GM12878 (cell line): Measurements from ENCODE around the gene SLC10A1. TPM values are rescaled to one million over a fixed set of nuclear protein-coding genes. Genes with fewer than 3 reads are reported as not detected.

Source experiments
- ATAC-seq: fragments of 200-7000 bp; cut with Tn5 transposase; 3 replicates; pipeline ENCODE4 v1.9.1; 2020; ENCODE audit warnings: mild to moderate bottlenecking, moderate library complexity
- BruUV-seq: library from RNA; stranded (reverse); fragments of 400-500 nt; replicated peaks from 2 replicates; lab custom pipeline; 2021; lab: Mats Ljungman, UMichigan
- CTCF ChIA-PET: fragments of 300-600 bp; sonication (Branson Sonifier 250); formaldehyde crosslinking; extraction: SDS; loops from one replicate; lab custom pipeline; 2021; ENCODE audit warnings: inconsistent platforms; lab: Yijun Ruan, JAX
- POLR2A ChIA-PET: fragments of 350-600 bp; formaldehyde crosslinking; extraction: SDS; loops from one replicate; lab custom pipeline; 2021; ENCODE audit warnings: inconsistent platforms; lab: Charles Lee
- RAD21 ChIA-PET: fragments of 300-600 bp; sonication (Branson Sonifier 250); formaldehyde crosslinking; loops from one replicate; lab custom pipeline; 2023; ENCODE audit warnings: antibody characterized with exemption; ENCODE audit not compliant: unreplicated experiment; lab: Charles Lee
- SMC1A ChIA-PET: fragments of 300-600 bp; sonication (Branson Sonifier 250); formaldehyde crosslinking; loops from one replicate; lab custom pipeline; 2023; ENCODE audit not compliant: unreplicated experiment, uncharacterized antibody; lab: Charles Lee
- DNase-seq: peaks from one replicate; pipeline ENCODE4 v3.0.0-alpha.2; 2011; ENCODE audit warnings: low read depth, low spot score
- FAIRE-seq: peaks from 3 replicates; lab custom pipeline; 2011; peaks lifted over from hg19 to GRCh38; lab: Jason Lieb, UNC
- H2AFZ ChIP-seq: 2 replicates; pipeline ENCODE4 v1.6.0; 2011; ENCODE audit warnings: low read depth, low read length, control low read depth; ENCODE audit not compliant: control insufficient read depth
- H3K27ac ChIP-seq: 2 replicates; pipeline ENCODE4 v1.5.1; 2011; ENCODE audit warnings: control low read depth; ENCODE audit not compliant: control insufficient read depth, insufficient read depth
- H3K27me3 ChIP-seq, 2 experiments: replicated peaks in 1 of 2; 2 replicates each; pipeline versions ENCODE4 v1.6.0 to v1.6.1; 2011; ENCODE audit warnings: low read length in 1 of 2; ENCODE audit not compliant: control insufficient read depth in 2 of 2, insufficient read depth in 2 of 2
- H3K36me3 ChIP-seq, 2 experiments: 2 replicates each; pipeline ENCODE4 v1.5.1; 2011; ENCODE audit warnings: low read length in 1 of 2; ENCODE audit not compliant: control insufficient read depth in 2 of 2, insufficient read depth in 2 of 2
- H3K4me1 ChIP-seq: 2 replicates; pipeline ENCODE4 v1.6.1; 2011; ENCODE audit warnings: mild to moderate bottlenecking, low read length, moderate library complexity, mixed read lengths; ENCODE audit not compliant: control insufficient read depth, insufficient read depth
- H3K4me2 ChIP-seq: 2 replicates; pipeline ENCODE4 v1.6.0; 2011; ENCODE audit warnings: control low read depth; ENCODE audit not compliant: control insufficient read depth, insufficient read depth
- H3K4me3 ChIP-seq: fragments of 200-600 bp; sonication (generic); 2 replicates; pipeline ENCODE4 v1.5.1; 2016
- H3K79me2 ChIP-seq: 2 replicates; pipeline ENCODE4 v1.6.0; 2011; ENCODE audit warnings: low read length; ENCODE audit not compliant: control insufficient read depth, insufficient read depth
- H3K9ac ChIP-seq: 2 replicates; pipeline ENCODE4 v1.8.0; 2011; ENCODE audit warnings: low read length, control low read depth, mixed read lengths; ENCODE audit not compliant: control insufficient read depth, insufficient read depth
- H3K9me3 ChIP-seq: replicated peaks from 3 replicates; pipeline ENCODE4 v1.5.1; 2011; ENCODE audit warnings: mild to moderate bottlenecking, low read length; ENCODE audit not compliant: control insufficient read depth, insufficient read depth
- H4K20me1 ChIP-seq: 2 replicates; pipeline ENCODE4 v1.6.0; 2011; ENCODE audit not compliant: control insufficient read depth, insufficient read depth
- BRCA1 ChIP-seq: IDR thresholded peaks from 2 replicates; pipeline ENCODE4 v1.6.1; 2011; ENCODE audit warnings: low read depth, low read length, improper control_type of control experiment
- E2F4 ChIP-seq: IDR thresholded peaks from 2 replicates; pipeline ENCODE4 v1.6.1; 2012; ENCODE audit warnings: low read depth, low read length, improper control_type of control experiment
- EED ChIP-seq: sonication (generic); IDR thresholded peaks from 2 replicates; pipeline ENCODE4 v1.6.1; 2016; ENCODE audit warnings: antibody characterized with exemption, low read depth
- FOXM1 ChIP-seq: IDR thresholded peaks from 2 replicates; pipeline ENCODE4 v1.6.1; 2012; ENCODE audit warnings: low read depth, mild to moderate bottlenecking, inconsistent platforms, low read length, moderate library complexity
- KLF5 ChIP-seq: fragments of 450-650 bp; IDR thresholded peaks from 2 replicates; pipeline ENCODE4 v1.6.1; 2014; ENCODE audit warnings: mild to moderate bottlenecking; ENCODE audit not compliant: partially characterized antibody
- PAX5 ChIP-seq: IDR thresholded peaks from 2 replicates; pipeline ENCODE4 v1.6.1; 2011; ENCODE audit warnings: low read depth, low read length, borderline replicate concordance
- POLR2AphosphoS2 ChIP-seq: IDR thresholded peaks from 2 replicates; pipeline ENCODE4 v1.6.1; 2011; ENCODE audit warnings: low read depth, mild to moderate bottlenecking, low read length, improper control_type of control experiment, moderate library complexity
- SMC3 ChIP-seq: IDR thresholded peaks from 2 replicates; pipeline ENCODE4 v1.6.1; 2011; ENCODE audit warnings: low read length, improper control_type of control experiment, borderline replicate concordance
- SRF ChIP-seq, 2 experiments: IDR thresholded peaks; 2 replicates each; pipeline ENCODE4 v1.6.1; 2011; ENCODE audit warnings: low read depth in 2 of 2, low read length in 2 of 2, mild to moderate bottlenecking in 1 of 2, moderate library complexity in 1 of 2
- TBL1XR1 ChIP-seq: IDR thresholded peaks from 2 replicates; pipeline ENCODE4 v1.6.1; 2012; ENCODE audit warnings: low read depth, low read length, improper control_type of control experiment
- ZBED1 ChIP-seq: IDR thresholded peaks from 2 replicates; pipeline ENCODE4 v1.6.1; 2016; ENCODE audit warnings: borderline replicate concordance
- ZNF384 ChIP-seq: IDR thresholded peaks from 2 replicates; pipeline ENCODE4 v1.6.1; 2012; ENCODE audit warnings: low read depth, mild to moderate bottlenecking, low read length, improper control_type of control experiment, borderline replicate concordance
- ZSCAN29 ChIP-seq: fragments of 450-650 bp; IDR thresholded peaks from 2 replicates; pipeline ENCODE4 v1.6.1; 2017; ENCODE audit warnings: mild to moderate bottlenecking, moderate library complexity
- WGBS: methylation state at CpG from one replicate; pipeline ENCODE4 v1.1.6; 2016; ENCODE audit warnings: low lambda C conversion rate; ENCODE audit not compliant: insufficient replicate concordance, insufficient coverage; ENCODE audit errors: missing lambda C conversion rate; 5-methylcytosine and 5-hydroxymethylcytosine counted together
- in situ Hi-C: fragments of 300-500 bp; cut with MboI; formaldehyde crosslinking; loops from 9 replicates; pipeline ENCODE4 v1.14.3; 2018; ENCODE audit warnings: mixed read lengths
- intact Hi-C: fragments of 100-400 bp; cut with micrococcal nuclease; formaldehyde crosslinking; loops from one replicate; pipeline ENCODE4 v1.14.2; 2022; ENCODE audit not compliant: unreplicated experiment
- polyA plus RNA-seq, 11 experiments: library from polyadenylated mRNA; depleted of rRNA in 4 of 11; unstranded in 6 of 11; stranded (reverse) in 5 of 11; fragments of >200 nt; fragmentation: Nextera tagmentation in 4 of 11; fragmentation: Illumina TruSeq in 1 of 11; extraction: Ambion mirVana in 4 of 11; extraction: Trizol in 1 of 11; gene quantifications; 1 replicate in 1 of 11; 2 replicates in 10 of 11; pipeline versions ENCODE4 v1.2.1 to v1.2.3, GENCODE V29; 2011 to 2016; ENCODE audit warnings: inconsistent platforms in 2 of 11, missing spikeins in 2 of 11, low read depth in 1 of 11
- total RNA-seq, 4 experiments: library from RNA; depleted of rRNA in 3 of 4; stranded (reverse); fragments of >200 nt in 3 of 4; fragmentation: Illumina TruSeq in 1 of 4; extraction: Trizol in 1 of 4; gene quantifications; 2 replicates each; pipeline versions ENCODE4 v1.2.1 to v1.2.3, GENCODE V29; 2013 to 2021
- TF ChIP-seq, protein P1 (sequence below): IDR thresholded peaks from 2 replicates; pipeline ENCODE4 v1.6.1; 2012; ENCODE audit warnings: low read length, inconsistent platforms

The SLC10A1 gene
- total and polyA plus RNA-seq, 10 of the 15 experiments (the other 5 are each of a cell fraction or from before 2014, with no cell fraction given), result 0.15 to 0.16 TPM; not detected in 8

GRCh38 chr14:69798339-69798735 is 1.3 kb upstream of the SLC10A1 start:
- DNase-seq, result no peak
- ChIA-PET SMC1A (no interaction called here), POLR2A (no interaction called here), RAD21 (no interaction called here), CTCF (no interaction called here)
- no peak overlapping the region for H3K4me2 ChIP-seq
- H3K79me2 ChIP-seq, result no peaks in the 10 kb centered on the region
- no peaks in the 10 kb centered on the region for H3K4me1 ChIP-seq
- no peak for TF ChIP-seq E2F4
- TF ChIP-seq ZBED1, result no peak
- intact Hi-C loops (no loop called here), in situ Hi-C loops (no loop called here)
- no peak overlapping the region for H3K9ac ChIP-seq
- no peaks in the 10 kb centered on the region for H4K20me1 ChIP-seq
- H3K4me3 ChIP-seq, result no peak overlapping the region
- no peaks in the 10 kb centered on the region for H3K9me3 ChIP-seq
- H3K27me3 ChIP-seq, result no peaks in the 10 kb centered on the region; a peak in 1 of 4 replicates
- no peak for FAIRE-seq
- H2AFZ ChIP-seq, result no peak overlapping the region
- WGBS, result 82% methylated on average over 4 of the region's 4 CpGs
- H3K36me3 ChIP-seq, result no peaks in the 10 kb centered on the region
- no peak for ATAC-seq
- no peak overlapping the region for H3K27ac ChIP-seq
- no TSS peak for BruUV-seq

DNA sequence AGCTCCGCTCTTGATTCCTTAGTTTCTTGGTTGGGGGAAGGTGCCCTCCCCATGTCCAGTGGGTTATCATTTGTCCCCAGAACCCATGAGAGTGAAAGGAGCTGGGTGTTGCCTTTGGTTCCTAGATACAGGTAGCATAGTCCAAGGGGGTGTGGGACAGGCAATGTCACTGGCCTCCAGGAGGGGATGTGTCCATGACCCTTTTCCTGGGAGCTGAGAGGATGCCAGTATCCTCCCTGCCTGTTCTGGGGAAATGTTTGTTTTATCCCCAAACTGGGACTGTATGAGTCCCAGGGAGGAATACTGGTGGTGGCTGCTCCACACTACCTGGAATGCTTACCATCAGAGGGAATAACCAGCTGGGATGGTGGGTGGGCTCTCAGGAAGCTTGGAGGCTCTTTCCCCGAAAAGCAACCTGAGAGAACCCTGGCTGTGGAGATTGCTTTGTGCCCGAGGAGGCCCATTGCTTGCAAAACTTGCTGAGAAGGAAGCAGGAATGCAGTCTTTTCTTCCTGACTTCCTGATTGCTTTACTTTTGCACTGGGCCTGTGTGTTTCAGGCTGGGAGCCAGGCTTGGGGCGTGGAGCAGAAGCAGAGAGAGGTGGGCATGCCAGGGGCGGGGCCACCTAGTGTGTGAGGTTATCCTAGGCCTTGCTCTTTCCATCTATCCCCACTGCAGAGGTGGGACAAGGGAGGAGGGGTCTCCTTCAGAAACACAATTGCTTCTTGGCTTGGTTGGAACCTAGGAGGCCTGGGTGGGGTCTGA is 715 bp upstream of the SLC10A1 start:
- no peak for FAIRE-seq

More for the DNA sequence above, 715 bp upstream of the SLC10A1 start:
- no TSS peak for BruUV-seq
- no peak overlapping the region for H3K4me3 ChIP-seq
- intact Hi-C loops, result no loop called here
- no peak overlapping the region for H3K4me2 ChIP-seq
- ChIA-PET RAD21 (no interaction called here), POLR2A (no interaction called here), CTCF (no interaction called here)
- ATAC-seq, result no peak
- in situ Hi-C loops, result no loop called here
- no peaks in the 10 kb centered on the region for H3K79me2 ChIP-seq
- no peaks in the 10 kb centered on the region for H4K20me1 ChIP-seq
- no peaks in the 10 kb centered on the region for H3K9me3 ChIP-seq
- WGBS, result 18% methylated on average over 5 of the region's 5 CpGs
- TF ChIP-seq ZSCAN29 (no peak), PAX5 (no peak), POLR2AphosphoS2 (no peak), EED (no peak), ZNF384 (no peak), KLF5 (no peak), SRF (IDR thresholded peaks at IDR 0.05; ENCODE audit: low read depth in 2 of 2, low read length in 2 of 2) (no peak), BRCA1 (no peak), SMC3 (no peak), FOXM1 (no peak), TBL1XR1 (no peak)
- TF ChIP-seq, protein P1, sequence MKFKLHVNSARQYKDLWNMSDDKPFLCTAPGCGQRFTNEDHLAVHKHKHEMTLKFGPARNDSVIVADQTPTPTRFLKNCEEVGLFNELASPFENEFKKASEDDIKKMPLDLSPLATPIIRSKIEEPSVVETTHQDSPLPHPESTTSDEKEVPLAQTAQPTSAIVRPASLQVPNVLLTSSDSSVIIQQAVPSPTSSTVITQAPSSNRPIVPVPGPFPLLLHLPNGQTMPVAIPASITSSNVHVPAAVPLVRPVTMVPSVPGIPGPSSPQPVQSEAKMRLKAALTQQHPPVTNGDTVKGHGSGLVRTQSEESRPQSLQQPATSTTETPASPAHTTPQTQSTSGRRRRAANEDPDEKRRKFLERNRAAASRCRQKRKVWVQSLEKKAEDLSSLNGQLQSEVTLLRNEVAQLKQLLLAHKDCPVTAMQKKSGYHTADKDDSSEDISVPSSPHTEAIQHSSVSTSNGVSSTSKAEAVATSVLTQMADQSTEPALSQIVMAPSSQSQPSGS, result no peak
- TF ChIP-seq, all 136 proteins: peak for 0
- SMC1A ChIA-PET, result no interaction called here
- Histone ChIP-seq H3K27me3 (no peaks in the 10 kb centered on the region; a peak in 1 of 4 replicates), H3K4me1 (no peaks in the 10 kb centered on the region), H3K9ac (no peak overlapping the region), H2AFZ (no peak overlapping the region), H3K36me3 (no peaks in the 10 kb centered on the region), H3K27ac (no peak overlapping the region)
- no peak for DNase-seq
